Glutamatergic neuron (in vitro differentiated cells): Measurements from ENCODE around the gene LGR5. TPM values are rescaled to one million over a fixed set of nuclear protein-coding genes. Genes with fewer than 3 reads are reported as not detected.

ENCODE experiments used
- DNase-seq: peaks from one replicate; pipeline ENCODE4 v3.0.0; 2022
- H3K27ac Mint-ChIP-seq: one replicate; pipeline ENCODE4 v1.8.0; 2020; ENCODE audit warnings: mild to moderate bottlenecking, mixed read lengths, inconsistent platforms; ENCODE audit not compliant: unreplicated experiment
- H3K27me3 Mint-ChIP-seq: one replicate; pipeline ENCODE4 v1.8.0; 2020; ENCODE audit warnings: mild to moderate bottlenecking, moderate library complexity, mixed read lengths, inconsistent platforms; ENCODE audit not compliant: unreplicated experiment
- H3K36me3 Mint-ChIP-seq: one replicate; pipeline ENCODE4 v1.8.0; 2020; ENCODE audit warnings: mild to moderate bottlenecking, mixed read lengths, inconsistent platforms; ENCODE audit not compliant: unreplicated experiment
- H3K4me1 Mint-ChIP-seq: one replicate; pipeline ENCODE4 v1.8.0; 2020; ENCODE audit warnings: mild to moderate bottlenecking, low read depth, mixed read lengths, inconsistent platforms; ENCODE audit not compliant: unreplicated experiment
- H3K4me3 Mint-ChIP-seq: one replicate; pipeline ENCODE4 v1.8.0; 2020; ENCODE audit warnings: mild to moderate bottlenecking, mixed read lengths, inconsistent platforms; ENCODE audit not compliant: unreplicated experiment
- H3K9me3 Mint-ChIP-seq: one replicate; pipeline ENCODE4 v1.8.0; 2020; ENCODE audit warnings: mild to moderate bottlenecking, moderate library complexity, mixed read lengths, inconsistent platforms; ENCODE audit not compliant: unreplicated experiment
- CTCF ChIP-seq: fragments of 200-600 bp; sonication (generic); IDR thresholded peaks from one replicate; pipeline ENCODE4 v1.5.0; 2021; ENCODE audit not compliant: partially characterized antibody, unreplicated experiment
- total RNA-seq: library from RNA; stranded (reverse); fragmentation: NEBNext Ultra II Directional; extraction: Animal tissue kit (Norgen Biotek cat#: 25700); gene quantifications from one replicate; pipeline ENCODE4 v1.2.1, GENCODE V29; 2021; ENCODE audit not compliant: unreplicated experiment

The LGR5 gene
- total RNA-seq, 1 donor from 2014 or later, result 3.1 TPM

GRCh38 chr12:71626768-71627167 is 187.2 kb downstream of the LGR5 start:
- H3K4me3 Mint-ChIP-seq, result no peak overlapping the region
- H3K9me3 Mint-ChIP-seq, result no peaks in the 10 kb centered on the region
- no peaks in the 10 kb centered on the region for H3K4me1 Mint-ChIP-seq
- DNase-seq, result no peak
- TF ChIP-seq CTCF, result no peak
- H3K36me3 Mint-ChIP-seq, result no peaks in the 10 kb centered on the region
- no peaks in the 10 kb centered on the region for H3K27me3 Mint-ChIP-seq
- H3K27ac Mint-ChIP-seq, result no peak overlapping the region

- H3K27me3 Mint-ChIP-seq, result no peaks in the 10 kb centered on the region
- no peak overlapping the region for H3K27ac Mint-ChIP-seq
- no peak overlapping the region for H3K4me3 Mint-ChIP-seq
- H3K9me3 Mint-ChIP-seq, result no peaks in the 10 kb centered on the region
- no peaks in the 10 kb centered on the region for H3K36me3 Mint-ChIP-seq
- no peak for DNase-seq
- H3K4me1 Mint-ChIP-seq, result no peaks in the 10 kb centered on the region
- no peak for TF ChIP-seq CTCF
Observed at GRCh38 chr12:71627438-71628002, 187.9 kb downstream of the LGR5 start.

Other genes starting within 250 kb of the LGR5 start
- 66.7 TPM for gene ZFC3H1, start 224.1 kb downstream of the LGR5 start, total RNA-seq
- 7.9 TPM for gene THAP2, start 224.5 kb downstream of the LGR5 start, total RNA-seq
- 13.7 TPM for gene TMEM19, start 246.3 kb downstream of the LGR5 start, total RNA-seq